Measurements from ENCODE around the gene COL16A1.

Gene COL16A1

DNA sequence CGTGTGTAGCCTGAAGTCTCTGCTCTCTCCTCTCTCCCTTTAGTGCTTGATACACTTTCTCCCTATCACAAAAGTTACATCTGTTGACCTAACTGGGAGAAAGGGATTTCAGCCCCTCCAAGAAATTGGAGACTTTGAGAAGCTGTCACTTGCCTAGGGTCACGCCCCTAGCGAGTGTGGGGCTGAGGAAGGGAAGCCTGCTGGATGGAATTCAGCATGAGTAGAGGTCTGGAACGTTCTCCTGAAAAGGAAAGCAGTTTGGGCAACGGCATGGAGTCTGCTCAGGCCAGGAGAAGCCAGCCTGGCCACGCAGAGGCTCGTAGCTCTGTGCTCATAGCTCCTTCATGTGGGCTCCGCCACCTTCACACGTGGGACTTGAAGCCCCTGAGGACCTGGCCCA, 22.4 kb downstream of the COL16A1 start:
- TF ChIP-seq CTCF (IDR thresholded peaks at IDR 0.05; ENCODE audit: extremely low read depth, insufficient read depth, missing control alignments) = no peak
- no peak for DNase-seq (ENCODE audit: low spot score)
- in situ Hi-C loops (cut with MboI; ENCODE audit: low pct_unique_long_range_greater_than_20kb, low sequenced_read_pairs, unreplicated experiment) = no loop called here

DNA sequence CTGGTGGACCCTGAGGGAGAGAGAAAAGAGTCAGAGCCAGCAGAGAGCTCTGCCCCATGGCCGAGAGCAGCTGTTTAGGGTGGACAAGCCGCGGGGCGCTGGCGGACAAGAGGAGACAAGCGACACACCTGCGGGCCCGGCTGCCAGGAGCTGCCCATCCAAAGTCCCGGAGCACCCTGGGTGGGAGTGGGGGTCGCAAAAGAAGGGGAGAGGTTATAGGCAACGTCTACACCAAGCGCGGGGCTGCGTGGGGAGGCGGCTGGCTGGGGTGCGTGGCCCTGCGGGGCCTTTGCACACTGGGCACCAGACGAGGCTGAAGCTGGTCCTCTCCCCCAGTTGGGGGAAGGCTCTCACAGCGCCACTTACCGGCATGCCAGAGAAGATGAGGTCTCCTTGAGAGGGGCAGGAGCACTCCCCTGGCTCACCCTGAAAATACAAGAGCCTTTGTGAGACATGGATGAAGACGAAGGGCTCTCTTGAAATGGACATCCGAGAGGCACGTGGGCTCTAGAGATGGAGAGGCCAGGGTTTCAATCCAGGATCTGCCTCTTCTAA, 24.1 kb downstream of the COL16A1 start:
- TF ChIP-seq CTCF (IDR thresholded peaks at IDR 0.05; ENCODE audit: extremely low read depth, insufficient read depth, missing control alignments) = no peak
- in situ Hi-C loops (cut with MboI; ENCODE audit: low pct_unique_long_range_greater_than_20kb, low sequenced_read_pairs, unreplicated experiment) = no loop called here
- DNase-seq (ENCODE audit: low spot score) = no peak

GRCh38 chr1:31679091-31679490, 24.7 kb downstream of the COL16A1 start:
- no peak for DNase-seq (ENCODE audit: low spot score)
- TF ChIP-seq CTCF (IDR thresholded peaks at IDR 0.05; ENCODE audit: extremely low read depth, insufficient read depth, missing control alignments) = no peak
- in situ Hi-C loops (cut with MboI; ENCODE audit: low pct_unique_long_range_greater_than_20kb, low sequenced_read_pairs, unreplicated experiment) = no loop called here

GRCh38 chr1:31678681-31679080, 25.1 kb downstream of the COL16A1 start:
- no peak for TF ChIP-seq CTCF (IDR thresholded peaks at IDR 0.05; ENCODE audit: extremely low read depth, insufficient read depth, missing control alignments)
- DNase-seq (ENCODE audit: low spot score) = no peak
- in situ Hi-C loops (cut with MboI; ENCODE audit: low pct_unique_long_range_greater_than_20kb, low sequenced_read_pairs, unreplicated experiment) = no loop called here

- no peak for TF ChIP-seq CTCF (IDR thresholded peaks at IDR 0.05; ENCODE audit: extremely low read depth, insufficient read depth, missing control alignments)
- in situ Hi-C loops (cut with MboI; ENCODE audit: low pct_unique_long_range_greater_than_20kb, low sequenced_read_pairs, unreplicated experiment) = no loop called here
Measured at GRCh38 chr1:31677949-31678348, 25.9 kb downstream of the COL16A1 start.

DNA sequence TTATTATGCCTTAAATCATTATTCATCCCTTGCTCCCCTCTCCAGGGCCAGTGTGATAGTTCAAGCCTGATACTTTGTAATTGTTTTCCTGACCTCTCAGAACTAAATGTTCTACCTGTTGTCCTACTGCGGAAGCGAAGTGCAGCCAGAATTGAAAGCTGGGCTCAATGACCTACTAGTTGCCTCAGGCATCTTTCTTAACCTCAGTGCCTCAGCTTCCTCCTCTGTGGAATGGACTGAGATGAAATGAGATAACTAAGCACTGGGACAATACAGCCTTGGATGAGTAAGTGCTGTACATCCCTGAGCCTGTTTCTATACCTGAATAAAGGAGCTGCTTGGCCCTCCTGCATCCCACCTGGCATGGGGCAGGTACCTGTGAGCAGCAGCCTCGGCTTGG, 26.4 kb downstream of the COL16A1 start:
- TF ChIP-seq CTCF (IDR thresholded peaks at IDR 0.05; ENCODE audit: extremely low read depth, insufficient read depth, missing control alignments) = no peak
- DNase-seq (ENCODE audit: low spot score) = no peak
- in situ Hi-C loops (cut with MboI; ENCODE audit: low pct_unique_long_range_greater_than_20kb, low sequenced_read_pairs, unreplicated experiment) = no loop called here

More at GRCh38 chr1:31677949-31678348, 25.9 kb downstream of the COL16A1 start:
- no peak for DNase-seq (ENCODE audit: low spot score)

GRCh38 chr1:31675756-31676155, 28.1 kb downstream of the COL16A1 start:
- no peak for TF ChIP-seq CTCF (IDR thresholded peaks at IDR 0.05; ENCODE audit: extremely low read depth, insufficient read depth, missing control alignments)
- in situ Hi-C loops (cut with MboI; ENCODE audit: low pct_unique_long_range_greater_than_20kb, low sequenced_read_pairs, unreplicated experiment) = no loop called here
- DNase-seq (ENCODE audit: low spot score) = no peak

Measured in GM13977 (cell line).